Gastrocnemius medialis (tissue), 4 donors: Measurements from ENCODE around the gene FBXW11.

ENCODE experiments used
- POLR2A ChIP-seq, 2 donors: fragments of 450-650 bp; IDR thresholded peaks; one replicate each; pipeline ENCODE4 v1.6.1; 2017; ENCODE audit warnings: antibody characterized with exemption in 2 of 2, mild to moderate bottlenecking in 2 of 2, moderate library complexity in 2 of 2
- TF ChIP-seq, protein P1 (sequence below), 5 experiments: fragments of 450-650 bp in 3 of 5; fragments of 200-600 bp in 2 of 5; sonication (generic) in 2 of 5; IDR thresholded peaks in 4 of 5; conservative IDR thresholded peaks in 1 of 5; 1 replicate in 4 of 5; 2 replicates in 1 of 5; pipeline ENCODE4 v1.5.1; 2016 to 2019; ENCODE audit warnings: antibody characterized with exemption in 5 of 5, mild to moderate bottlenecking in 3 of 5, moderate library complexity in 3 of 5

DNA sequence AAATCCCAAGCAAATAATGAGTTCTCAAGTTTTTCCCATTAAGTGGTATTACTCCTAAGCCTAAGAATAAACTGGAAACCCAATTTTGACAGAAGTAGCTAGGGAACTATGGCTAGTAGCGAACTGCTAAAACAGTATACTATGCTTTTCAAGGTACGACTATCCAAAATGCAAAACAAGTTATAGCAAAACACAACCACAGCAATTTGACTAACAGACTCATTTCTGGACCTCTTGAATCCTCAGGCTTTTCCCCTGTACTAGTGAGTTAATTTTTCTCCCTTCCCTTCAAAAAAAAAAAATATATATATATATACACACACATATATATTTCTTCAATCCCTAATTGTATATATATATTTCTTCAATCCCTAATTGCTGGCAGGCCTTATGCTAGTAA, 7.3 kb downstream of the FBXW11 start:
- TF ChIP-seq POLR2A (IDR thresholded peaks at IDR 0.05): no peak
- TF ChIP-seq, protein P1, sequence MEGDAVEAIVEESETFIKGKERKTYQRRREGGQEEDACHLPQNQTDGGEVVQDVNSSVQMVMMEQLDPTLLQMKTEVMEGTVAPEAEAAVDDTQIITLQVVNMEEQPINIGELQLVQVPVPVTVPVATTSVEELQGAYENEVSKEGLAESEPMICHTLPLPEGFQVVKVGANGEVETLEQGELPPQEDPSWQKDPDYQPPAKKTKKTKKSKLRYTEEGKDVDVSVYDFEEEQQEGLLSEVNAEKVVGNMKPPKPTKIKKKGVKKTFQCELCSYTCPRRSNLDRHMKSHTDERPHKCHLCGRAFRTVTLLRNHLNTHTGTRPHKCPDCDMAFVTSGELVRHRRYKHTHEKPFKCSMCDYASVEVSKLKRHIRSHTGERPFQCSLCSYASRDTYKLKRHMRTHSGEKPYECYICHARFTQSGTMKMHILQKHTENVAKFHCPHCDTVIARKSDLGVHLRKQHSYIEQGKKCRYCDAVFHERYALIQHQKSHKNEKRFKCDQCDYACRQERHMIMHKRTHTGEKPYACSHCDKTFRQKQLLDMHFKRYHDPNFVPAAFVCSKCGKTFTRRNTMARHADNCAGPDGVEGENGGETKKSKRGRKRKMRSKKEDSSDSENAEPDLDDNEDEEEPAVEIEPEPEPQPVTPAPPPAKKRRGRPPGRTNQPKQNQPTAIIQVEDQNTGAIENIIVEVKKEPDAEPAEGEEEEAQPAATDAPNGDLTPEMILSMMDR (IDR thresholded peaks at IDR 0.05 in 4 of 5, conservative IDR thresholded peaks at IDR 0.05 in 1 of 5): no peak
